ENCODE results near the gene CHMP5.

DNA sequence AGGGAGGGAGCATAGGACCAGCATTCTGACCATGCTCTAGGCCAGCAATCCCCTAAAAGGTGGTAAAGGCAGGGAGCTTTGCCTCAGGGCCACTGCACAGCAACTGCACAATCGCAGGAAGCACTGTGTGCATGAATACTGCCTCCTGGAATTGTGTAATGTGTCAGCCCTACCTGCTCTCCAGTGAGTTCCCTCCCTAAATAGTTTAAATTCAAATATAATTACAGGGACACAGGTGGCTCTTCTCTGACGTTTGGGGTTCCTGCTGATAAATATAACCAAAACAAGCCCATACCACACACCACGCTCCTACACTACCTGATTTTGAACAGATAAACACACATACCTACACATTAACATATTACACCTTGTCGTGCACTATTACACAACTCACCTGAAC is 9.4 kb upstream of the CHMP5 start:
- TF ChIP-seq, protein P1, sequence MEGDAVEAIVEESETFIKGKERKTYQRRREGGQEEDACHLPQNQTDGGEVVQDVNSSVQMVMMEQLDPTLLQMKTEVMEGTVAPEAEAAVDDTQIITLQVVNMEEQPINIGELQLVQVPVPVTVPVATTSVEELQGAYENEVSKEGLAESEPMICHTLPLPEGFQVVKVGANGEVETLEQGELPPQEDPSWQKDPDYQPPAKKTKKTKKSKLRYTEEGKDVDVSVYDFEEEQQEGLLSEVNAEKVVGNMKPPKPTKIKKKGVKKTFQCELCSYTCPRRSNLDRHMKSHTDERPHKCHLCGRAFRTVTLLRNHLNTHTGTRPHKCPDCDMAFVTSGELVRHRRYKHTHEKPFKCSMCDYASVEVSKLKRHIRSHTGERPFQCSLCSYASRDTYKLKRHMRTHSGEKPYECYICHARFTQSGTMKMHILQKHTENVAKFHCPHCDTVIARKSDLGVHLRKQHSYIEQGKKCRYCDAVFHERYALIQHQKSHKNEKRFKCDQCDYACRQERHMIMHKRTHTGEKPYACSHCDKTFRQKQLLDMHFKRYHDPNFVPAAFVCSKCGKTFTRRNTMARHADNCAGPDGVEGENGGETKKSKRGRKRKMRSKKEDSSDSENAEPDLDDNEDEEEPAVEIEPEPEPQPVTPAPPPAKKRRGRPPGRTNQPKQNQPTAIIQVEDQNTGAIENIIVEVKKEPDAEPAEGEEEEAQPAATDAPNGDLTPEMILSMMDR (IDR thresholded peaks at IDR 0.05; ENCODE audit: poor library complexity, severe bottlenecking), result no peak
- no peak for TF ChIP-seq POLR2AphosphoS5 (IDR thresholded peaks at IDR 0.05)
- TF ChIP-seq EZH2 (IDR thresholded peaks at IDR 0.05; ENCODE audit: borderline replicate concordance, insufficient read depth, low read length, poor library complexity, severe bottlenecking), result no peak
- TF ChIP-seq RAD21 (conservative IDR thresholded peaks at IDR 0.05), result no peak
- TF ChIP-seq EP300 (conservative IDR thresholded peaks at IDR 0.05; ENCODE audit: poor library complexity, severe bottlenecking), result no peak
- TF ChIP-seq MXI1 (conservative IDR thresholded peaks at IDR 0.05; ENCODE audit: poor library complexity, severe bottlenecking), result no peak
- no peak for TF ChIP-seq TAF1 (IDR thresholded peaks at IDR 0.05; ENCODE audit: low read depth)
- TF ChIP-seq, protein P2, sequence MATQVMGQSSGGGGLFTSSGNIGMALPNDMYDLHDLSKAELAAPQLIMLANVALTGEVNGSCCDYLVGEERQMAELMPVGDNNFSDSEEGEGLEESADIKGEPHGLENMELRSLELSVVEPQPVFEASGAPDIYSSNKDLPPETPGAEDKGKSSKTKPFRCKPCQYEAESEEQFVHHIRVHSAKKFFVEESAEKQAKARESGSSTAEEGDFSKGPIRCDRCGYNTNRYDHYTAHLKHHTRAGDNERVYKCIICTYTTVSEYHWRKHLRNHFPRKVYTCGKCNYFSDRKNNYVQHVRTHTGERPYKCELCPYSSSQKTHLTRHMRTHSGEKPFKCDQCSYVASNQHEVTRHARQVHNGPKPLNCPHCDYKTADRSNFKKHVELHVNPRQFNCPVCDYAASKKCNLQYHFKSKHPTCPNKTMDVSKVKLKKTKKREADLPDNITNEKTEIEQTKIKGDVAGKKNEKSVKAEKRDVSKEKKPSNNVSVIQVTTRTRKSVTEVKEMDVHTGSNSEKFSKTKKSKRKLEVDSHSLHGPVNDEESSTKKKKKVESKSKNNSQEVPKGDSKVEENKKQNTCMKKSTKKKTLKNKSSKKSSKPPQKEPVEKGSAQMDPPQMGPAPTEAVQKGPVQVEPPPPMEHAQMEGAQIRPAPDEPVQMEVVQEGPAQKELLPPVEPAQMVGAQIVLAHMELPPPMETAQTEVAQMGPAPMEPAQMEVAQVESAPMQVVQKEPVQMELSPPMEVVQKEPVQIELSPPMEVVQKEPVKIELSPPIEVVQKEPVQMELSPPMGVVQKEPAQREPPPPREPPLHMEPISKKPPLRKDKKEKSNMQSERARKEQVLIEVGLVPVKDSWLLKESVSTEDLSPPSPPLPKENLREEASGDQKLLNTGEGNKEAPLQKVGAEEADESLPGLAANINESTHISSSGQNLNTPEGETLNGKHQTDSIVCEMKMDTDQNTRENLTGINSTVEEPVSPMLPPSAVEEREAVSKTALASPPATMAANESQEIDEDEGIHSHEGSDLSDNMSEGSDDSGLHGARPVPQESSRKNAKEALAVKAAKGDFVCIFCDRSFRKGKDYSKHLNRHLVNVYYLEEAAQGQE (IDR thresholded peaks at IDR 0.05; ENCODE audit: borderline replicate concordance), result no peak
